HepG2 (cell line): ENCODE data around the gene FAM110D. TPM values are rescaled to one million over a fixed set of nuclear protein-coding genes. Genes with fewer than 3 reads are reported as not detected.
A peak's percentile ranks its signal among the peaks of the same experiment; 100 is the strongest.

ENCODE experiments used
- CC2D1A ChIP-seq: sonication (generic); formaldehyde crosslinking; IDR thresholded peaks from 2 replicates; pipeline ENCODE4 v1.8.1; 2023; ENCODE audit warnings: mild to moderate bottlenecking, missing genetic modification reagents
- RAD51 ChIP-seq: fragments of 450-650 bp; IDR thresholded peaks from 2 replicates; pipeline ENCODE4 v1.6.1; 2016; ENCODE audit warnings: borderline replicate concordance
- RFX3 ChIP-seq: IDR thresholded peaks from 2 replicates; pipeline ENCODE4 v1.6.1; 2016; ENCODE audit warnings: missing biosample characterization, missing genetic modification reagents
- ZFP62 ChIP-seq: sonication (generic); formaldehyde crosslinking; IDR thresholded peaks from 2 replicates; pipeline ENCODE4 v1.4.0; 2020; ENCODE audit warnings: missing genetic modification reagents
- ZKSCAN1 ChIP-seq: fragments of 150-350 bp; IDR thresholded peaks from 2 replicates; pipeline ENCODE4 v1.6.1; 2014; ENCODE audit warnings: low read length
- ZNF138 ChIP-seq: sonication (generic); formaldehyde crosslinking; IDR thresholded peaks from 2 replicates; pipeline ENCODE4 v1.5.0; 2020; ENCODE audit warnings: mild to moderate bottlenecking, low read depth, missing genetic modification reagents
- ZNF317 ChIP-seq: sonication (generic); formaldehyde crosslinking; IDR thresholded peaks from 2 replicates; pipeline ENCODE4 v1.5.0; 2020; ENCODE audit warnings: mild to moderate bottlenecking, missing genetic modification reagents
- ZNF567 ChIP-seq: sonication (generic); formaldehyde crosslinking; IDR thresholded peaks from 2 replicates; pipeline ENCODE4 v1.8.1; 2023; ENCODE audit warnings: mild to moderate bottlenecking, missing genetic modification reagents, borderline replicate concordance
- ZNF777 ChIP-seq: sonication (generic); formaldehyde crosslinking; IDR thresholded peaks from 2 replicates; pipeline ENCODE4 v1.4.0; 2020; ENCODE audit warnings: missing genetic modification reagents
- polyA plus RNA-seq, 8 experiments: library from polyadenylated mRNA; depleted of rRNA in 3 of 8; stranded (reverse) in 7 of 8; unstranded in 1 of 8; fragments of >200 nt; fragmentation: Illumina TruSeq in 4 of 8; extraction: Trizol in 4 of 8; gene quantifications; 2 replicates each; pipeline versions ENCODE4 v1.2.1 to v1.2.3, GENCODE V29; 2011 to 2016; ENCODE audit warnings: low read depth in 4 of 8, missing spikeins in 1 of 8, mixed read lengths in 1 of 8; ENCODE audit not compliant: insufficient read depth in 1 of 8
- total RNA-seq, 5 experiments: library from RNA; depleted of rRNA; stranded (reverse); fragments of >200 nt; fragmentation: Illumina TruSeq; extraction: Trizol; gene quantifications; 2 replicates each; pipeline ENCODE4 v1.2.3, GENCODE V29; 2016; ENCODE audit warnings: low read depth in 1 of 5
- TF ChIP-seq, protein P1 (sequence below): sonication (generic); formaldehyde crosslinking; IDR thresholded peaks from 2 replicates; pipeline ENCODE4 v1.4.0; 2020; ENCODE audit warnings: mild to moderate bottlenecking, missing genetic modification reagents
- TF ChIP-seq, protein P2 (sequence below): sonication (generic); formaldehyde crosslinking; conservative IDR thresholded peaks from 2 replicates; pipeline ENCODE4 v1.4.0; 2020; ENCODE audit warnings: mild to moderate bottlenecking, missing genetic modification reagents, moderate library complexity
- TF ChIP-seq, protein P3 (sequence below): sonication (generic); formaldehyde crosslinking; IDR thresholded peaks from 2 replicates; pipeline ENCODE4 v1.4.0; 2020; ENCODE audit warnings: missing genetic modification reagents, low read depth, mild to moderate bottlenecking, borderline replicate concordance
- TF ChIP-seq, protein P4 (sequence below): sonication (generic); formaldehyde crosslinking; conservative IDR thresholded peaks from 2 replicates; pipeline ENCODE4 v1.8.0; 2022; ENCODE audit warnings: mild to moderate bottlenecking, moderate library complexity, missing genetic modification reagents
- TF ChIP-seq, protein P5 (sequence below): sonication (generic); formaldehyde crosslinking; IDR thresholded peaks from 2 replicates; pipeline ENCODE4 v1.4.0; 2020; ENCODE audit warnings: mild to moderate bottlenecking, missing genetic modification reagents
- TF ChIP-seq, protein P6 (sequence below): sonication (generic); formaldehyde crosslinking; IDR thresholded peaks from 2 replicates; pipeline ENCODE4 v1.4.0; 2020; ENCODE audit warnings: missing genetic modification reagents

The FAM110D gene
- total and polyA plus RNA-seq, 2 of the 13 experiments (the other 11 are each of a cell fraction or from before 2014, with no cell fraction given), result not detected

DNA sequence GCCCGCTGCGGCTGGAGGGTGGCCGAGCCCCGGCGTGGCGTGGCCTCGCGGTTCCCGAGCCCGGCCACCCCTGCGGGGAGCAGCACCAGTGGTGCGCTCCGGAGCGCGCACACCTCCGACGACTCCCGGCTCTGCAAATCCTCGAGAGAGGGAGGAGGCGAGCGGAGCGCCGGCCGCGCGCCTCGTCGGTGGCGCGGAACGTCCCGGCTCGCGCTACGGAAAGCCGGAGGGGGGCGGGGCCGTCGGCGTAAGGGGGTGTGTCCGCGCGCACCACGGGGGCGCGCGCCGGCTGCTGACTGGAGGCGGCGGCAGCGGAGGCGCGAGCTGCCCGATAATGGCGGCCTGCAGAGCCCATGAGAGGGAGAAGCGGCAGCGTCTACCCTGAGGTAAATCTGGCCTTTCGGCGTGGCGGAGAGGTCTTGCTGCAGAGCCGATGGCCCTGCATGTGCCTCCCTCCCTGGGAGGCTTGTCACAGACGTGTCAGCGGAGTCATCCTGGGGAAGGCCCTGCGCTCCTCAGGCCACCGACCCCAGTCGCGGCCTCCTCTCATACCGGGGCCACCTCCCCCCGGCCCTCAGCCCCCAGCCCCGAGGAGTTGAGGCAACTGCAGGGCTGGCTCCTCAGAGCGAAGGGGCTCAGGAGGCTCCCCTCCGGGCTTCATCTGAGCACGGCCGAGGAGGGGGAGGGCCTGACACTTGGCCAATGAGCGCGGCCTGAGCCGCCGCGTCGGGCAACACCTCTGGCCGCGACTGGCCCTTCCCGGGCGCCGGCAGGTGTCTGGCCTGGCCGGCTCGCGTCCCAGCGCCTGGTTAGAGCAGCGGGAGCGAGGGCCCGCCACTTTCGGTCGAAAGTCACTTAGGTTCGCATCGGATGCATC, 47.1 kb upstream of the FAM110D start, which contains the start of gene PDIK1L (continued):
- TF ChIP-seq, protein P1, sequence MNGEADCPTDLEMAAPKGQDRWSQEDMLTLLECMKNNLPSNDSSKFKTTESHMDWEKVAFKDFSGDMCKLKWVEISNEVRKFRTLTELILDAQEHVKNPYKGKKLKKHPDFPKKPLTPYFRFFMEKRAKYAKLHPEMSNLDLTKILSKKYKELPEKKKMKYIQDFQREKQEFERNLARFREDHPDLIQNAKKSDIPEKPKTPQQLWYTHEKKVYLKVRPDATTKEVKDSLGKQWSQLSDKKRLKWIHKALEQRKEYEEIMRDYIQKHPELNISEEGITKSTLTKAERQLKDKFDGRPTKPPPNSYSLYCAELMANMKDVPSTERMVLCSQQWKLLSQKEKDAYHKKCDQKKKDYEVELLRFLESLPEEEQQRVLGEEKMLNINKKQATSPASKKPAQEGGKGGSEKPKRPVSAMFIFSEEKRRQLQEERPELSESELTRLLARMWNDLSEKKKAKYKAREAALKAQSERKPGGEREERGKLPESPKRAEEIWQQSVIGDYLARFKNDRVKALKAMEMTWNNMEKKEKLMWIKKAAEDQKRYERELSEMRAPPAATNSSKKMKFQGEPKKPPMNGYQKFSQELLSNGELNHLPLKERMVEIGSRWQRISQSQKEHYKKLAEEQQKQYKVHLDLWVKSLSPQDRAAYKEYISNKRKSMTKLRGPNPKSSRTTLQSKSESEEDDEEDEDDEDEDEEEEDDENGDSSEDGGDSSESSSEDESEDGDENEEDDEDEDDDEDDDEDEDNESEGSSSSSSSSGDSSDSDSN (CRISPR knock-in tag), result peak; percentile 64
- TF ChIP-seq, protein P2, sequence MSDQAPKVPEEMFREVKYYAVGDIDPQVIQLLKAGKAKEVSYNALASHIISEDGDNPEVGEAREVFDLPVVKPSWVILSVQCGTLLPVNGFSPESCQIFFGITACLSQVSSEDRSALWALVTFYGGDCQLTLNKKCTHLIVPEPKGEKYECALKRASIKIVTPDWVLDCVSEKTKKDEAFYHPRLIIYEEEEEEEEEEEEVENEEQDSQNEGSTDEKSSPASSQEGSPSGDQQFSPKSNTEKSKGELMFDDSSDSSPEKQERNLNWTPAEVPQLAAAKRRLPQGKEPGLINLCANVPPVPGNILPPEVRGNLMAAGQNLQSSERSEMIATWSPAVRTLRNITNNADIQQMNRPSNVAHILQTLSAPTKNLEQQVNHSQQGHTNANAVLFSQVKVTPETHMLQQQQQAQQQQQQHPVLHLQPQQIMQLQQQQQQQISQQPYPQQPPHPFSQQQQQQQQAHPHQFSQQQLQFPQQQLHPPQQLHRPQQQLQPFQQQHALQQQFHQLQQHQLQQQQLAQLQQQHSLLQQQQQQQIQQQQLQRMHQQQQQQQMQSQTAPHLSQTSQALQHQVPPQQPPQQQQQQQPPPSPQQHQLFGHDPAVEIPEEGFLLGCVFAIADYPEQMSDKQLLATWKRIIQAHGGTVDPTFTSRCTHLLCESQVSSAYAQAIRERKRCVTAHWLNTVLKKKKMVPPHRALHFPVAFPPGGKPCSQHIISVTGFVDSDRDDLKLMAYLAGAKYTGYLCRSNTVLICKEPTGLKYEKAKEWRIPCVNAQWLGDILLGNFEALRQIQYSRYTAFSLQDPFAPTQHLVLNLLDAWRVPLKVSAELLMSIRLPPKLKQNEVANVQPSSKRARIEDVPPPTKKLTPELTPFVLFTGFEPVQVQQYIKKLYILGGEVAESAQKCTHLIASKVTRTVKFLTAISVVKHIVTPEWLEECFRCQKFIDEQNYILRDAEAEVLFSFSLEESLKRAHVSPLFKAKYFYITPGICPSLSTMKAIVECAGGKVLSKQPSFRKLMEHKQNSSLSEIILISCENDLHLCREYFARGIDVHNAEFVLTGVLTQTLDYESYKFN, result peak; percentile 27; the same call in 1 of the 2 replicates
- no peak for TF ChIP-seq ZFP62 (CRISPR knock-in tag)
- TF ChIP-seq, protein P3, sequence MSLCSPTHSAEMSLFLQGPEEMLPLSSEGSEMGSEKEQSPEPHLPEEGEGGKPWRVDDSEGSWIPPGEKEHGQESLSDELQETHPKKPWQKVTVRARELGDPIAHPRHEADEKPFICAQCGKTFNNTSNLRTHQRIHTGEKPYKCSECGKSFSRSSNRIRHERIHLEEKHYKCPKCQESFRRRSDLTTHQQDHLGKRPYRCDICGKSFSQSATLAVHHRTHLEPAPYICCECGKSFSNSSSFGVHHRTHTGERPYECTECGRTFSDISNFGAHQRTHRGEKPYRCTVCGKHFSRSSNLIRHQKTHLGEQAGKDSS (CRISPR knock-in tag), result peak; percentile 48; the same call in 1 of the 2 replicates
- no peak for TF ChIP-seq ZKSCAN1
- no peak for TF ChIP-seq CC2D1A (CRISPR knock-in tag)
- no peak for TF ChIP-seq ZNF567 (CRISPR knock-in tag)
- peak; percentile 13; the same call in 1 of the 2 replicates for TF ChIP-seq ZNF777 (CRISPR knock-in tag)
- TF ChIP-seq, protein P4, sequence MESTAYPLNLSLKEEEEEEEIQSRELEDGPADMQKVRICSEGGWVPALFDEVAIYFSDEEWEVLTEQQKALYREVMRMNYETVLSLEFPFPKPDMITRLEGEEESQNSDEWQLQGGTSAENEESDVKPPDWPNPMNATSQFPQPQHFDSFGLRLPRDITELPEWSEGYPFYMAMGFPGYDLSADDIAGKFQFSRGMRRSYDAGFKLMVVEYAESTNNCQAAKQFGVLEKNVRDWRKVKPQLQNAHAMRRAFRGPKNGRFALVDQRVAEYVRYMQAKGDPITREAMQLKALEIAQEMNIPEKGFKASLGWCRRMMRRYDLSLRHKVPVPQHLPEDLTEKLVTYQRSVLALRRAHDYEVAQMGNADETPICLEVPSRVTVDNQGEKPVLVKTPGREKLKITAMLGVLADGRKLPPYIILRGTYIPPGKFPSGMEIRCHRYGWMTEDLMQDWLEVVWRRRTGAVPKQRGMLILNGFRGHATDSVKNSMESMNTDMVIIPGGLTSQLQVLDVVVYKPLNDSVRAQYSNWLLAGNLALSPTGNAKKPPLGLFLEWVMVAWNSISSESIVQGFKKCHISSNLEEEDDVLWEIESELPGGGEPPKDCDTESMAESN, result no peak
- no peak for TF ChIP-seq RFX3 (CRISPR knock-in tag)
- TF ChIP-seq ZNF138, result no peak
- TF ChIP-seq, protein P5, sequence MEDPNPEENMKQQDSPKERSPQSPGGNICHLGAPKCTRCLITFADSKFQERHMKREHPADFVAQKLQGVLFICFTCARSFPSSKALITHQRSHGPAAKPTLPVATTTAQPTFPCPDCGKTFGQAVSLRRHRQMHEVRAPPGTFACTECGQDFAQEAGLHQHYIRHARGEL (CRISPR knock-in tag), result no peak
- 0 out of 2 replicates have a peak, but pooled peaks have one; percentile 27 for TF ChIP-seq ZNF317 (CRISPR knock-in tag)
- TF ChIP-seq, protein P6, sequence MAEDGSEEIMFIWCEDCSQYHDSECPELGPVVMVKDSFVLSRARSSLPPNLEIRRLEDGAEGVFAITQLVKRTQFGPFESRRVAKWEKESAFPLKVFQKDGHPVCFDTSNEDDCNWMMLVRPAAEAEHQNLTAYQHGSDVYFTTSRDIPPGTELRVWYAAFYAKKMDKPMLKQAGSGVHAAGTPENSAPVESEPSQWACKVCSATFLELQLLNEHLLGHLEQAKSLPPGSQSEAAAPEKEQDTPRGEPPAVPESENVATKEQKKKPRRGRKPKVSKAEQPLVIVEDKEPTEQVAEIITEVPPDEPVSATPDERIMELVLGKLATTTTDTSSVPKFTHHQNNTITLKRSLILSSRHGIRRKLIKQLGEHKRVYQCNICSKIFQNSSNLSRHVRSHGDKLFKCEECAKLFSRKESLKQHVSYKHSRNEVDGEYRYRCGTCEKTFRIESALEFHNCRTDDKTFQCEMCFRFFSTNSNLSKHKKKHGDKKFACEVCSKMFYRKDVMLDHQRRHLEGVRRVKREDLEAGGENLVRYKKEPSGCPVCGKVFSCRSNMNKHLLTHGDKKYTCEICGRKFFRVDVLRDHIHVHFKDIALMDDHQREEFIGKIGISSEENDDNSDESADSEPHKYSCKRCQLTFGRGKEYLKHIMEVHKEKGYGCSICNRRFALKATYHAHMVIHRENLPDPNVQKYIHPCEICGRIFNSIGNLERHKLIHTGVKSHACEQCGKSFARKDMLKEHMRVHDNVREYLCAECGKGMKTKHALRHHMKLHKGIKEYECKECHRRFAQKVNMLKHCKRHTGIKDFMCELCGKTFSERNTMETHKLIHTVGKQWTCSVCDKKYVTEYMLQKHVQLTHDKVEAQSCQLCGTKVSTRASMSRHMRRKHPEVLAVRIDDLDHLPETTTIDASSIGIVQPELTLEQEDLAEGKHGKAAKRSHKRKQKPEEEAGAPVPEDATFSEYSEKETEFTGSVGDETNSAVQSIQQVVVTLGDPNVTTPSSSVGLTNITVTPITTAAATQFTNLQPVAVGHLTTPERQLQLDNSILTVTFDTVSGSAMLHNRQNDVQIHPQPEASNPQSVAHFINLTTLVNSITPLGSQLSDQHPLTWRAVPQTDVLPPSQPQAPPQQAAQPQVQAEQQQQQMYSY, result no peak
- no peak for TF ChIP-seq RAD51
